HG03520 (cell line): ENCODE measurements around the gene CPT1B.
A peak's percentile ranks its signal among the peaks of the same experiment; 100 is the strongest.

ENCODE experiments used
- ATAC-seq: cut with Tn5 transposase; IDR thresholded peaks from one replicate; pipeline ENCODE4 v1.9.1; 2021; ENCODE audit warnings: mild to moderate bottlenecking, moderate library complexity; ENCODE audit not compliant: unreplicated experiment

CPT1B gene

GRCh38 chr22:50571264-50572175 is 6.7 kb downstream of the CPT1B start:
- ATAC-seq = no peak

GRCh38 chr22:50570861-50571260 is 7.4 kb downstream of the CPT1B start:
- ATAC-seq = no peak

GRCh38 chr22:50569896-50570535 is 8.2 kb downstream of the CPT1B start:
- ATAC-seq = no peak

DNA sequence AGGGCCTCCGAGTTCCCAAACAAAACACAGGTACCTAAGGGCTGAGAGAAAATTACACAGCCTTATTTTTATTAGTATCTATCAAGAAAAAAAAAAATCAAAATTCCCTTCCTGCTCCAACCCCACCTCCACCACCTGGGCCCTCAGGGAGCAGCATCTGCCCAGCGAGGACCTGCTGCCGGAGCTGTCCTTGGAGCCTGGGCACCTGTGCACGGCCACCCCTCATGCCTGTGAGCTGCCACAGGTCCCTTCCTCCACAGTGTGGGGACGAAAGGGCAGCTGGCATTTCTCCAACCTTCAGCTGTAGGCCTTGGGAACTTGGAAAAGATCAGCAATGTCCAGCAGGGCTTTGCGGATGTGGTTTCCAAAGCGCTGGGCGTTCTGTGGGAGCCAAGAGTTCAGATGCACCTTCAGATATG is 9.2 kb downstream of the CPT1B start:
- ATAC-seq = no peak

DNA sequence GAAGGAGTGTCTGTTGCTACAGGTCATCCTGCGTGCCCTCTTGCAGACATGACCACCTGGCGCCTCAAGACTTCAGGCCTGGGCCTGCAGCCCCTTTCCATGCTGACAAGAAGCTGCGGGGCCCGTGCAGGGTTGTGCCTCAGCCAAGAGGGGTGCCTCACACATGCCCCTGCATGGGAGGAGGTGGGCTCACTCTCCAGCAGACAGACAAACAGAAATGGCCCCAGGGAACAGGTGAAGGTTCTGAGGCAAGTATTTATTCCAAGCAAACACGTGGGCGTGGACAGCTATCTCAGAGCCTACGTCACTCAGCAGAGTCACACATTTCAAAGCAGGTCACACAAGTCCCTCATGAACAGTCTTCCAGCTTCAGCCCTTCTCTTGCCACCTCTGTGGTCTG is 9.6 kb downstream of the CPT1B start:
- ATAC-seq = no peak

- no peak for ATAC-seq
Observed at GRCh38 chr22:50567721-50568252, 10.4 kb downstream of the CPT1B start.

DNA sequence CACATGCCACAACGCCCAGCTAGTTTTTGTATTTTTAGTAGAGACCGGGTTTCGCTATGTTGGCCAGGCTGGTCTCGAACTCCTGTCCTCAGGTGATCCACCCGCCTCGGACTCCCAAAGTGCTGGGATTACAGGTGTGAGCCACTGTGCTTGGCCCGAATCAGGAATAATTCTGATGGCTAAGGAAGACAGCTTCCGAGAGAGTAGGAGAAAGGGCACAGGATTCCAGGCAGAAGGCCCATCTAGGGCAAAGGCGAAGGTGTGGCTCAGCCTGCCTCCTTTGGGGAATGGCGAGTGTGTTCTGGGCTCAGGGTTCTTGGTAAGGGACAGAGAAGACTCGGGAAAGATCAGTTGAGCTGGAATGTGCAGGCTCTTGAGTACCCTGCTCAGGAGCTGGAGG is 13.9 kb downstream of the CPT1B start:
- ATAC-seq = no peak

DNA sequence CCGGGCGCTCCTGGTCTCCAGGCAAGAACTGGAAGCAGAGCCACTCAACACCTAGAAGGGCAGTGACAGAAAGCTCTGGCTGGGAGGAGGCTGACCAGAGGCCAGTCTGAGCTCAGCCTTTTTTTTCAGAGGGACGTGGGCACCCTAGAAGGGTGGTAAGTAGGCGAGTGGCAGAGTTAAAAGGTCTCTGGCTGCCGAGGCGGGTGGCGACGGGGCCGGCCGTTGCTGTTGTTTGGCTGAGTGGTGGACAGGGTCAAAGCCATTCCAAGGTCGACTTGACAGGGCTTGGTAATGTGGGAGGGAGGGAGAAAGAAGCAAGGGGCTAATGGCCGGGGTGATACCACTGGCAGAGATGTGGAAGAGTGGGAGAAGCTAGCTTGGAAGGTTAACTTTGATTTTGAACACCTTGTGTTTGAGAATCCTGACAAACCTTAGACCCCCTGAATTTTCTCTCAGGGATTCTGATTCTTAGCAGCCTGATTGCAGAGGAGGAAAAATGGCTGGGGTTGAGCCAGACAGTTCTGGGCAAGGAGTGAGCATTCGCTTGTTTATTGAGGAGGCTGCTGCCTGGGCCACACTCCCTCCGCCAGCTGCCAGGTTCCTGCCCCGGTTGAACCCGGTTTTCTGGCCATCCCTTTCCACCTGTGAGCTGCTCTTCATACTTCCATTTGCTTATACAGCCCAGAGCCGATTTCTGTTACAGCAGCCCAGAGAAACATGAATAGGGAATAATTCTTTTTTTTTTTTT is 14.6 kb downstream of the CPT1B start:
- no peak for ATAC-seq

DNA sequence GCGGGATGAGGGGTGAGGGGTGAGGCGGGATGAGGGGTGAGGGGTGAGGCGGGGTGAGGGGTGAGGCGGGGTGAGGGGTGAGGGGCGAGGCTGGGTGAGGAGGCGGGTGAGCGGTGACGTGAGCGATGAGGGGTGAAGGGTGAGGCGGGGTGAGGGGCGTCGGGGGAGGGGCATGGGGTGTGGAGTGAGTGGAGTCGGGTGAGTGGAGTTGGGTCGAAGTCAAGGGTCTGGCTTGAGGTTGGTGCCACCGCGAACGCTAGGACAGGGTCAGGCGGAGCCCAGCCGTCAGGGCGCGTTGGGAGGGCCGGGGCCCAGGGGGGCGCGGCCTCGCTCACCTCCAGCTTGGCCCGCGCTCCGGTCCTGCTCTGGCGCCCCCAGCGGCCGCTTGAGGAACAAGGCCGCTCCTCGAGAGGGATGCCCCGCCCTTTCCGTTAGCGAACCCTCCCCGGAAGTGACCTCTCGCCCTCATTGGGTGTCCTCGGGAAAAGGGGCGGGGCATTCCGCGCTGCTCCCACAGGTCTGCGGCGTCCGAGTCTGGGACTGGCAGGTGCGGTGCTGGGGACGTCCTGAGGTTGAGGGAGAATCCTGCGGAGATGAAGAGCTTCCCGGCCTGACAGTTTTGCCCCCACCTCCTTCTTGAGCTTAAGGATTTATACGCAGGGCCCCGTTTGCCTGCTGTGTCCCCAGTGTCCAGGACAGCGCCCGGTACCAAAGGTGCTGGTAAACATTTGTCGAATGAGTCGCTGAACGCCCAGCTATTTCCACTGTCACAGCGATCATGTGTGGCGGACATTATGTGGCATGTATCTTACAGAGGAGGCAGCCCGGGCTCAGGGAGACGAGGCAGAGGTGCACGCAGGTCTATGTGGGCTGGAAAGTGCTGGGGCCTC is 15.5 kb downstream of the CPT1B start, which contains the start of gene SYCE3:
SYCE3 (minus strand) TSS at position 397 of the 890 bp plus-strand sequence. CDS start 6,514 bp downstream, outside the sequence.
- ATAC-seq = peak; percentile 91

DNA sequence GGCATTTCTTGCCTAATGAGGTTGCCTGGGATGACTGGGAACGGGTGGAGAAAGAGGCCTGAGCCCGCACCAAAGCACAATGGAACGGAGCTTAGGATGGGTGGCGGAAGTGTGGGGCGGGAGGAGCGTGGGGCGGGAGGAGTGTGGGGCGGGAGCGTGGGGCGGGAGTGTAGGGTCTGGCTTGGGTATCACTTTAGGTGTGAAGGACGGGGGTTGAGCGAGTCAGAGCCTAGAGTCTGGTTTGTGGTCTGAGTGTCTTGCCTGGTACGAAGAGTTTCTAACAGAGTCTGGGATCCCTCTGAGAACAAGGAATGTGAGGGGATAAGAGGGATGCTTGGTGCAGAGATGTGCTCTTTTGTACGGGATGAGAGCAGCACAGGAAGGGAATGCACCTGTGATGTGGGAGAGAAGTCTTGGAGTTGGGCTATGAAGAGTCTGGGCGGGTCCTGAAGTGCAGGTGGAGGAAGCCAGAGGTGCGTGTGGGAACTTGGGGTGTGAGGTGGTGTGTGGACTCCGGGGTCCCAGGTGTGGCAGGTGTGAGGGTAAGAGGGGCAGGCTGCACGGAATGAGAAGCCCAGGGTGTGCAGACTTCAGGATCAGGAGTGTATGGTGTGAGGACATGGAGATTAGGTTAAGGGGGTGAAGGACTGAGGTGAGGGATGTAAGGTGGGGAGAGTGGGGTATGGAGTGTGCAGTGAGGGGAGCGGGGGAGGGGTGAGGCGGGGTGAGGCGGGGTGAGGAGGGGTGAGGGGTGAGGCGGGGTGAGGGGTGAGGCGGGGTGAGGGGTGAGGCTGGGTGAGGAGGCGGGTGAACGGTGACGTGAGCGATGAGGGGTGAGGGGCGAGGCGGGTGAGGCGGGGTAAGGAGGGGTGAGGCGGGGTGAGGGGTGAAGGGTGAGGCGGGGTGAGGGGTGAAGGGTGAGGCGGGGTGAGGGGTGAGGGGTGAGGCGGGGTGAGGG is 16.5 kb downstream of the CPT1B start:
- no peak for ATAC-seq

DNA sequence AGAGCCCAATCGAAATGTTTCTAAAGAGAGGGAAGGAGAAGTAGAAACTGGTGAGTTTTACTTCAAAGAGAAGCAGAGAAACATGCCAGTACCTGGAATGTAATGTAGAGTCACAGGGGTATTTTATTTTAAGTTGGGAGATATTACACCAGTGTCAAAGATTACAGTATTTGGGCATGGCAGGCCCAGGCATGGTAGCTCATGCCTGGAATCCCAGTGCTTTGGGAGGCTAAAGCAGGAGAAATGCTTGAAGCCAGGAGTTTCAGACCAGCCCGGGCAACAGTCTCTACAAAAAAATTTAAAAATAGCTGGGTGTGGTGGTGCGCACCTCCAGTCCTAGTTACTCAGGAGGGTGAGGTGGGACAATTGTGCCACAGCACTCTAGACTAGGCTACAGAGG is 18.2 kb downstream of the CPT1B start:
- no peak for ATAC-seq

DNA sequence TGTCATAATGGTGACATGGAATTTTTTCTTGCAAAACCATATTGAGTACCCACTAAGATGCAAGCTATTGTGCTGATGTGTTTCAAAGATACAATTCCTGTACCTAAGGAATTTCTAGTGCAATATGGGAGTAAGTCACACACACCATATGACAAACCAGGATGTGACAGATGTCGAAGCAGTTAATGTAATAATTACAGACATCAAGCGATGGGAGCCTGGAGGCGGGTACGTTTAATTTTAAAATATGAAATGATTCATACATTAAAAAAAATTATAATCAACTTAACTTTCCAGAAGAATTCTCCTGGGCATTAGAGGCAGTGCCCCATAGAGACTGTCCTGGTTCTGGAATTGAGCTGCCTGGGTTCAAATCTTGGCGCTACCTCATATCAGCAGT is 21.5 kb downstream of the CPT1B start:
- ATAC-seq = no peak

DNA sequence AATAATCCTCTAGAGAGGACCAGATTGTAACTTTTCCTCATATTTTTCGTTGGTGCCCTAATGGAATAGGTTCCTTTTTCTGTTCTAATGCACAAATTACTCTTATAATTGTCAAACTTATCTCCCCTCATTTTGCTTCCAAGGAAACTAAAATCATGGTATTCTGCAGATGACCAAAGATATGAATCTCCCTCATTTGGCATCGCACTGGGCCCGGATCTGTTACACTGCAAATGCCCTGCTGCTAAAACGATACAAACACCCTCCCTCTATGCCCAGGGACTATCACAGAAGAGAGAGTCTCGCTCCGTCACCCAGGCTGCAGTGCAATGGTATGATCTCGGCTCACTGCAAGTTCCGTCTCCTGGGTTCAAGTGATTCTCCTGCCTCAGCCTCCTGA is 24.9 kb downstream of the CPT1B start:
- no peak for ATAC-seq

DNA sequence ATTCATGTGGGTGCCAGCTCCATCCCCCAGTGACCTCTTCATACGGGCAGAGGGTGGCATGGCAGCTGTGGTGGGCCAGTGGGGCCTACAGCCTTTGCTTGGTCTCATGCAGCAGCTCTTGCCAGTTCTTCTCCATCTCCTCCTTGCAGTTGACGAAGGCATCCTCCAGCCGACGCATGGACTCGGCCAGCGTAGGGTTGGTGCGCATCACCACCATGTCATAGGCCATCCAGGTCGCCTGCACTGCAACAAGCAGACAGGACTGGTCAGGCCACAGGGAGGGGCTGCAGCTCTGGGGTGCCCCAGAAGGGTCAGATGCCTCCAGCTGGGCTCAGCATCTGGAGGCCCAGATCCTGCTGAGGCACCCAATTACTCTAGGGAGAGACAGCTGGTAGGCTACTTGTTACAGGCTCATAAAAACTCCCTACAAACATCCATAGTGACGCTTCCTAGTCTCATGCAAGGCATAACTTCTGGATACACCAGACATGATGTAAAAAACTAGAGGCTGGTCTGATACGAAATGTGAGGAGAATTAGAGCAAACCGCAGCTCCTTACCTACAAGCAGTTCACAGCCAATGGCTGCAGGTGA is 27.0 kb downstream of the CPT1B start:
- no peak for ATAC-seq

- ATAC-seq = no peak
Observed at GRCh38 chr22:50550395-50550794, 27.8 kb downstream of the CPT1B start.

GRCh38 chr22:50548921-50549790 is 29.1 kb downstream of the CPT1B start:
- no peak for ATAC-seq

GRCh38 chr22:50548040-50548920 is 29.9 kb downstream of the CPT1B start:
- no peak for ATAC-seq
